Endodermal cell (in vitro differentiated cells): ENCODE results near the gene EGFLAM. TPM values are rescaled to one million over a fixed set of nuclear protein-coding genes. Genes with fewer than 3 reads are reported as not detected.
A peak's percentile ranks its signal among the peaks of the same experiment; 100 is the strongest.

Source experiments
- DNase-seq: peaks from one replicate; pipeline ENCODE4 v3.0.0-alpha.2; 2017
- H3K27ac ChIP-seq: 2 replicates; pipeline ENCODE4 v1.5.1; 2013; ENCODE audit warnings: mild to moderate bottlenecking, low read depth, low read length, moderate library complexity
- H3K27me3 ChIP-seq: 2 replicates; pipeline ENCODE4 v1.6.1; 2013; ENCODE audit warnings: mild to moderate bottlenecking, low read length, moderate library complexity; ENCODE audit not compliant: insufficient read depth, control insufficient read depth, poor library complexity, severe bottlenecking
- H3K36me3 ChIP-seq: 2 replicates; pipeline ENCODE4 v1.7.0; 2013; ENCODE audit warnings: mild to moderate bottlenecking, low read length, moderate library complexity; ENCODE audit not compliant: control insufficient read depth, insufficient read depth
- H3K4me1 ChIP-seq: one replicate; pipeline ENCODE4 v1.7.0; 2013; ENCODE audit warnings: low read length; ENCODE audit not compliant: control insufficient read depth, insufficient read depth
- H3K4me3 ChIP-seq: 2 replicates; pipeline ENCODE4 v1.5.1; 2013; ENCODE audit warnings: mild to moderate bottlenecking, low read length, moderate library complexity
- H3K9ac ChIP-seq: 2 replicates; pipeline ENCODE4 v1.6.1; 2013; ENCODE audit warnings: mild to moderate bottlenecking, low read length, moderate library complexity; ENCODE audit not compliant: poor library complexity, severe bottlenecking; ENCODE audit errors: extremely low read depth
- H3K9me3 ChIP-seq: 2 replicates; pipeline ENCODE4 v1.6.1; 2013; ENCODE audit warnings: mild to moderate bottlenecking, low read length, moderate library complexity; ENCODE audit not compliant: control insufficient read depth
- H3K27ac Mint-ChIP-seq: 2 replicates; pipeline ENCODE4 v1.8.0; 2020; ENCODE audit warnings: mixed read lengths
- H3K27me3 Mint-ChIP-seq: 2 replicates; pipeline ENCODE4 v1.8.0; 2021; ENCODE audit warnings: mild to moderate bottlenecking, mixed read lengths; ENCODE audit not compliant: insufficient read depth
- H3K36me3 Mint-ChIP-seq: 2 replicates; pipeline ENCODE4 v1.8.0; 2020; ENCODE audit warnings: low read depth, mixed read lengths
- H3K4me1 Mint-ChIP-seq: 2 replicates; pipeline ENCODE4 v1.8.0; 2020; ENCODE audit warnings: mixed read lengths
- H3K4me3 Mint-ChIP-seq: 2 replicates; pipeline ENCODE4 v1.8.0; 2020; ENCODE audit warnings: mild to moderate bottlenecking, moderate library complexity, mixed read lengths
- H3K9me3 Mint-ChIP-seq: 2 replicates; pipeline ENCODE4 v1.8.0; 2020; ENCODE audit warnings: mild to moderate bottlenecking, mixed read lengths
- CTCF ChIP-seq: fragments of 200-600 bp; sonication (generic); conservative IDR thresholded peaks from 2 replicates; pipeline ENCODE4 v1.5.0; 2021; ENCODE audit warnings: antibody characterized with exemption, mild to moderate bottlenecking
- WGBS, 2 experiments: methylation state at CpG; one replicate each; pipeline versions ENCODE4 v1.1.5 to v1.1.7; 2013; ENCODE audit warnings: missing lambda C conversion rate in 2 of 2, mixed read lengths in 1 of 2; ENCODE audit not compliant: insufficient coverage in 1 of 2, insufficient read length in 1 of 2; 5-methylcytosine and 5-hydroxymethylcytosine counted together
- total RNA-seq, 2 donors: library from RNA; stranded (reverse); fragmentation: NEBNext Ultra II Directional in 1 of 2; extraction: Animal tissue kit (Norgen Biotek cat#: 25700) in 1 of 2; gene quantifications; 2 replicates in 1 of 2; 3 replicates in 1 of 2; pipeline ENCODE4 v1.2.1, GENCODE V29; 2021

Gene EGFLAM
- total RNA-seq, 2 donors from 2014 or later = 4.4 to 8.8 TPM

GRCh38 chr5:38290028-38290653 lies 31.8 kb downstream of the EGFLAM start:
- WGBS, 2 experiments = 95 to 100% methylated on average over 6 to 8 of the region's 8 CpGs
- no peak overlapping the region for H3K4me3 ChIP-seq
- H3K27me3 ChIP-seq = no peaks in the 10 kb centered on the region
- H3K4me1 ChIP-seq = no peaks in the 10 kb centered on the region
- no peak overlapping the region for H3K9ac ChIP-seq
- H3K4me1 Mint-ChIP-seq = peaks cover 2% of the 10 kb centered on the region
- H3K4me3 Mint-ChIP-seq = no peak overlapping the region
- H3K27ac Mint-ChIP-seq = no peak overlapping the region
- H3K27me3 Mint-ChIP-seq = no peaks in the 10 kb centered on the region
- no peak overlapping the region for H3K27ac ChIP-seq
- peaks cover 71% of the 10 kb centered on the region for H3K36me3 ChIP-seq
- TF ChIP-seq CTCF = no peak
- no peak for DNase-seq
- peaks cover 77% of the 10 kb centered on the region for H3K36me3 Mint-ChIP-seq
- H3K9me3 Mint-ChIP-seq = no peaks in the 10 kb centered on the region
- no peaks in the 10 kb centered on the region for H3K9me3 ChIP-seq

- H3K4me3 Mint-ChIP-seq = no peak overlapping the region
- Histone ChIP-seq H3K9me3 (no peaks in the 10 kb centered on the region), H3K9ac (no peak overlapping the region), H3K4me3 (no peak overlapping the region), H3K27me3 (no peaks in the 10 kb centered on the region), H3K4me1 (no peaks in the 10 kb centered on the region), H3K27ac (no peak overlapping the region), H3K36me3 (peaks cover 73% of the 10 kb centered on the region)
- peaks cover 74% of the 10 kb centered on the region for H3K36me3 Mint-ChIP-seq
- no peaks in the 10 kb centered on the region for H3K4me1 Mint-ChIP-seq
- no peaks in the 10 kb centered on the region for H3K27me3 Mint-ChIP-seq
- no peak for TF ChIP-seq CTCF
- DNase-seq = no peak
- H3K27ac Mint-ChIP-seq = no peak overlapping the region
- no peaks in the 10 kb centered on the region for H3K9me3 Mint-ChIP-seq
- 94 to 95% methylated on average over 2 of the region's 2 CpGs for WGBS, 2 experiments
These were observed 33.0 kb downstream of the EGFLAM start for GRCh38 chr5:38291355-38291754.

GRCh38 chr5:38292228-38292627 lies 33.9 kb downstream of the EGFLAM start:
- no peaks in the 10 kb centered on the region for H3K27me3 ChIP-seq
- no peak overlapping the region for H3K4me3 ChIP-seq
- Mint-ChIP-seq H3K4me3 (no peak overlapping the region), H3K9me3 (no peaks in the 10 kb centered on the region), H3K36me3 (peaks cover 70% of the 10 kb centered on the region), H3K4me1 (no peaks in the 10 kb centered on the region), H3K27ac (peak overlapping the region; percentile 62), H3K27me3 (no peaks in the 10 kb centered on the region)
- 82 to 95% methylated on average over 3 of the region's 3 CpGs for WGBS, 2 experiments
- no peaks in the 10 kb centered on the region for H3K9me3 ChIP-seq
- no peaks in the 10 kb centered on the region for H3K4me1 ChIP-seq
- no peak for DNase-seq
- no peak overlapping the region for H3K27ac ChIP-seq
- H3K36me3 ChIP-seq = peaks cover 71% of the 10 kb centered on the region
- peak; percentile 61 for TF ChIP-seq CTCF
- no peak overlapping the region for H3K9ac ChIP-seq
